H1 (cell line): ENCODE data around the gene PRPF6. TPM values are rescaled to one million over a fixed set of nuclear protein-coding genes. Genes with fewer than 3 reads are reported as not detected.

Experiments used
- CTCF ChIA-PET: fragments of 300-600 bp; sonication (Branson Sonifier 250); formaldehyde crosslinking; loops from one replicate; lab custom pipeline; 2021; ENCODE audit not compliant: partially characterized antibody; lab: Charles Lee
- POLR2A ChIA-PET: fragments of 300-600 bp; sonication (Branson Sonifier 250); formaldehyde crosslinking; loops from one replicate; lab custom pipeline; 2021; ENCODE audit warnings: inconsistent platforms; ENCODE audit not compliant: partially characterized antibody; lab: Charles Lee
- DNase-seq, 2 experiments: peaks; one replicate each; pipeline versions ENCODE4 v3.0.0 to v3.0.0-alpha.2; 2010 to 2022; ENCODE audit warnings: low spot score in 2 of 2, low read depth in 1 of 2, mixed read lengths in 1 of 2
- FAIRE-seq: peaks from 2 replicates; lab custom pipeline; 2011; peaks lifted over from hg19 to GRCh38; lab: Jason Lieb, UNC
- H2AFZ ChIP-seq: 2 replicates; pipeline ENCODE4 v1.8.1; 2012; ENCODE audit warnings: low read length, inconsistent platforms
- H2AK5ac ChIP-seq: 2 replicates; pipeline ENCODE4 v1.6.1; 2013; ENCODE audit warnings: low read depth, low read length
- H2BK120ac ChIP-seq: replicated peaks from 2 replicates; pipeline ENCODE3; 2013; ENCODE audit warnings: low read depth, low read length, inconsistent platforms
- H2BK12ac ChIP-seq: 2 replicates; pipeline ENCODE4 v1.6.1; 2013; ENCODE audit warnings: low read depth, low read length
- H2BK15ac ChIP-seq: 2 replicates; pipeline ENCODE4 v1.6.1; 2013; ENCODE audit warnings: low read length
- H2BK20ac ChIP-seq: 2 replicates; pipeline ENCODE4 v1.6.1; 2013; ENCODE audit warnings: low read length
- H2BK5ac ChIP-seq: 2 replicates; pipeline ENCODE4 v1.6.1; 2013; ENCODE audit warnings: low read depth, low read length
- H3K14ac ChIP-seq: 2 replicates; pipeline ENCODE4 v1.6.1; 2013; ENCODE audit warnings: inconsistent platforms; ENCODE audit not compliant: insufficient read length
- H3K18ac ChIP-seq: 2 replicates; pipeline ENCODE4 v1.6.1; 2013; ENCODE audit warnings: low read length; ENCODE audit errors: extremely low read depth
- H3K23ac ChIP-seq: 2 replicates; pipeline ENCODE4 v1.6.1; 2013; ENCODE audit warnings: inconsistent platforms; ENCODE audit not compliant: insufficient read length
- H3K23me2 ChIP-seq: 2 replicates; pipeline ENCODE4 v1.6.1; 2013; ENCODE audit warnings: low read depth, low read length
- H3K27ac ChIP-seq: 2 replicates; pipeline ENCODE4 v1.6.1; 2011; ENCODE audit warnings: low read depth, low read length, inconsistent platforms
- H3K27me3 ChIP-seq, 4 experiments: replicated peaks in 1 of 4; 1 replicate in 1 of 4; 2 replicates in 3 of 4; pipeline versions ENCODE4 v1.6.1 to v1.8.1; 2011 to 2013; ENCODE audit warnings: low read length in 3 of 4, mild to moderate bottlenecking in 3 of 4, inconsistent platforms in 2 of 4, mixed read lengths in 2 of 4, moderate library complexity in 1 of 4; ENCODE audit not compliant: control insufficient read depth in 3 of 4, insufficient read depth in 3 of 4; ENCODE audit errors: extremely low read depth in 1 of 4
- H3K36me3 ChIP-seq, 4 experiments: 2 replicates each; pipeline versions ENCODE4 v1.6.1 to v1.8.1; 2011 to 2013; ENCODE audit warnings: mild to moderate bottlenecking in 4 of 4, low read length in 3 of 4, moderate library complexity in 2 of 4, control low read depth in 1 of 4, inconsistent platforms in 1 of 4; ENCODE audit not compliant: insufficient read depth in 4 of 4, control insufficient read depth in 2 of 4
- H3K4ac ChIP-seq: replicated peaks from 2 replicates; pipeline ENCODE3; 2013; ENCODE audit warnings: low read length, low read depth, mixed read lengths, inconsistent platforms; ENCODE audit not compliant: insufficient read length
- H3K4me1 ChIP-seq, 4 experiments: replicated peaks in 1 of 4; 1 replicate in 1 of 4; 2 replicates in 3 of 4; pipeline versions ENCODE4 v1.6.1 to v1.8.1; 2011 to 2013; ENCODE audit warnings: low read length in 3 of 4, inconsistent platforms in 2 of 4, mixed read lengths in 1 of 4; ENCODE audit not compliant: insufficient read depth in 4 of 4, control insufficient read depth in 3 of 4
- H3K4me2 ChIP-seq, 2 experiments: 2 replicates each; pipeline versions ENCODE4 v1.6.1 to v1.8.1; 2011 to 2013; ENCODE audit warnings: low read depth in 2 of 2, low read length in 2 of 2, control low read depth in 1 of 2, inconsistent platforms in 1 of 2, mild to moderate bottlenecking in 1 of 2; ENCODE audit not compliant: insufficient read depth in 1 of 2
- H3K4me3 ChIP-seq, 4 experiments: fragments of 200-600, 300-600 bp in 1 of 4; sonication (generic), shearing (Covaris generic), sonication (Bioruptor Twin) in 1 of 4; 2 replicates each; pipeline versions ENCODE4 v1.5.1 to v1.8.1; 2011 to 2016; ENCODE audit warnings: low read length in 4 of 4, low read depth in 3 of 4, control low read depth in 2 of 4, inconsistent platforms in 2 of 4, mild to moderate bottlenecking in 2 of 4, mixed read lengths in 1 of 4, moderate library complexity in 1 of 4; ENCODE audit not compliant: insufficient read depth in 2 of 4; ENCODE audit errors: extremely low read depth in 1 of 4
- H3K56ac ChIP-seq: replicated peaks from 2 replicates; pipeline ENCODE3; 2013; ENCODE audit warnings: low read depth, mild to moderate bottlenecking, mixed read lengths, low read length, inconsistent platforms; ENCODE audit not compliant: insufficient read length
- H3K79me1 ChIP-seq: 2 replicates; pipeline ENCODE4 v1.6.1; 2013; ENCODE audit warnings: low read depth, low read length, control low read depth
- H3K79me2 ChIP-seq, 2 experiments: 2 replicates each; pipeline versions ENCODE4 v1.6.1 to v1.8.1; 2012 to 2013; ENCODE audit warnings: low read length in 2 of 2, mild to moderate bottlenecking in 2 of 2, inconsistent platforms in 1 of 2; ENCODE audit not compliant: insufficient read depth in 2 of 2, control insufficient read depth in 1 of 2
- H3K9ac ChIP-seq, 4 experiments: replicated peaks in 1 of 4; 1 replicate in 1 of 4; 2 replicates in 3 of 4; pipeline versions ENCODE4 v1.6.1 to v1.8.1; 2011 to 2013; ENCODE audit warnings: low read depth in 3 of 4, low read length in 3 of 4, control low read depth in 2 of 4, mild to moderate bottlenecking in 2 of 4, moderate library complexity in 2 of 4, inconsistent platforms in 1 of 4; ENCODE audit errors: extremely low read depth in 1 of 4
- H3K9me3 ChIP-seq, 2 experiments: 2 replicates each; pipeline versions ENCODE4 v1.6.1 to v1.8.1; 2012 to 2013; ENCODE audit warnings: mild to moderate bottlenecking in 2 of 2, moderate library complexity in 2 of 2, control low read depth in 1 of 2, inconsistent platforms in 1 of 2, low read depth in 1 of 2, low read length in 1 of 2, mixed read lengths in 1 of 2; ENCODE audit not compliant: insufficient read depth in 2 of 2
- H4K20me1 ChIP-seq, 2 experiments: replicated peaks in 1 of 2; 2 replicates each; pipeline versions ENCODE3 to v1.8.1; 2011 to 2013; ENCODE audit warnings: inconsistent platforms in 2 of 2, low read length in 2 of 2, mild to moderate bottlenecking in 1 of 2; ENCODE audit not compliant: insufficient read depth in 2 of 2, control insufficient read depth in 1 of 2
- H4K5ac ChIP-seq: 2 replicates; pipeline ENCODE4 v1.6.1; 2013; ENCODE audit warnings: low read length, low read depth, mixed read lengths, inconsistent platforms; ENCODE audit not compliant: insufficient read length
- H4K8ac ChIP-seq: 2 replicates; pipeline ENCODE4 v1.8.0; 2013; ENCODE audit warnings: mild to moderate bottlenecking, moderate library complexity, low read length, inconsistent platforms; ENCODE audit not compliant: insufficient read depth; ENCODE audit errors: extremely low read depth
- H4K91ac ChIP-seq: replicated peaks from 2 replicates; pipeline ENCODE3; 2013; ENCODE audit warnings: low read length, mixed read lengths, inconsistent platforms; ENCODE audit not compliant: insufficient read length
- EZH2 ChIP-seq: fragments of 200-600 bp; sonication (generic); IDR thresholded peaks from 2 replicates; pipeline ENCODE4 v1.7.1; 2012; ENCODE audit warnings: low read depth, mild to moderate bottlenecking, moderate library complexity, low read length, inconsistent platforms; ENCODE audit not compliant: severe bottlenecking
- HDAC2 ChIP-seq, 2 experiments: fragments of 300-600 bp in 1 of 2; sonication (generic) in 1 of 2; IDR thresholded peaks; 2 replicates each; pipeline ENCODE4 v1.6.1; 2011 to 2012; ENCODE audit warnings: low read depth in 2 of 2, low read length in 2 of 2, mild to moderate bottlenecking in 2 of 2, moderate library complexity in 2 of 2, borderline replicate concordance in 1 of 2, inconsistent platforms in 1 of 2
- SP1 ChIP-seq: IDR thresholded peaks from 2 replicates; pipeline ENCODE4 v1.6.1; 2011; ENCODE audit warnings: low read depth, low read length
- TCF12 ChIP-seq: IDR thresholded peaks from 2 replicates; pipeline ENCODE4 v1.6.1; 2011; ENCODE audit warnings: low read depth, mild to moderate bottlenecking, low read length
- USF2 ChIP-seq: IDR thresholded peaks from 2 replicates; pipeline ENCODE4 v1.6.1; 2011; ENCODE audit warnings: low read length, improper control_type of control experiment
- WGBS, 2 experiments: shearing (Covaris generic) in 1 of 2; methylation state at CpG; one replicate each; pipeline versions ENCODE4 v1.1.6 to v1.1.7; 2013 to 2015; ENCODE audit warnings: low lambda C conversion rate in 2 of 2, mixed read lengths in 2 of 2, inconsistent platforms in 1 of 2, low coverage in 1 of 2, missing lambda C conversion rate in 1 of 2; ENCODE audit not compliant: insufficient replicate concordance in 2 of 2, insufficient coverage in 1 of 2, insufficient read length in 1 of 2; ENCODE audit errors: extremely low coverage in 1 of 2, missing lambda C conversion rate in 1 of 2; 5-methylcytosine and 5-hydroxymethylcytosine counted together
- polyA plus RNA-seq, 7 experiments: library from polyadenylated mRNA; depleted of rRNA in 3 of 7; stranded (reverse) in 5 of 7; unstranded in 2 of 7; fragments of >200 nt in 5 of 7; fragments of 200-250 nt in 2 of 7; gene quantifications; 1 replicate in 5 of 7; 2 replicates in 1 of 7; 4 replicates in 1 of 7; pipeline versions ENCODE4 v1.2.1 to v1.2.3, GENCODE V29; 2011 to 2013; ENCODE audit warnings: missing spikeins in 2 of 7, mixed read lengths in 2 of 7
- total RNA-seq: library from RNA; stranded (reverse); fragmentation: NEBNext Ultra II Directional; extraction: Animal tissue kit (Norgen Biotek cat#: 25700); gene quantifications from 2 replicates; pipeline ENCODE4 v1.2.1, GENCODE V29; 2021

The PRPF6 gene
- total and polyA plus RNA-seq, 2 of the 8 experiments (the other 6 are each of a cell fraction or from before 2014, with no cell fraction given), result 27.9 to 76.9 TPM

GRCh38 chr20:64077094-64077493 is 96.2 kb downstream of the PRPF6 start:
- Histone ChIP-seq H3K27me3 (peaks cover 1 to 16% (median 11%) of the 10 kb centered on the region in 4 experiments; a peak in 6 of 7 replicates), H3K4ac (no peak overlapping the region), H3K4me2 (no peak overlapping the region), H3K18ac (no peak overlapping the region), H2BK12ac (no peak overlapping the region), H2AFZ (no peak overlapping the region), H2AK5ac (no peak overlapping the region), H4K91ac (no peak overlapping the region), H3K36me3 (peaks cover 0 to 6% (median 3%) of the 10 kb centered on the region in 4 experiments; a peak in 3 of 8 replicates), H3K4me1 (peaks cover 0 to 19% (median 10%) of the 10 kb centered on the region in 4 experiments; a peak in 5 of 7 replicates), H3K9ac (no peak overlapping the region), H4K20me1 (peaks cover 0 to 4% of the 10 kb centered on the region in 2 experiments), H4K8ac (peak overlapping the region; percentile 25), H3K27ac (no peak overlapping the region), H2BK20ac (no peak overlapping the region), H3K23ac (no peak overlapping the region), H3K79me1 (no peaks in the 10 kb centered on the region), H3K14ac (no peak overlapping the region), H3K9me3 (no peaks in the 10 kb centered on the region), H4K5ac (no peak overlapping the region), H3K79me2 (no peaks in the 10 kb centered on the region), H2BK5ac (no peak overlapping the region), H2BK15ac (no peak overlapping the region), H3K23me2 (peaks cover 11% of the 10 kb centered on the region; the same call in 1 of the 2 replicates), H3K56ac (no peak overlapping the region), H2BK120ac (no peak overlapping the region), H3K4me3 (no peak overlapping the region)
- no peak for DNase-seq
- ChIA-PET CTCF (interaction anchor here (12.9 to 13.0 kb wide), 2 partner anchors 21 to 41 kb away, joined by 139 to 144 read pairs; partner anchors contain the start of genes SOX18 and TCEA2), POLR2A (interaction anchor here (0.6 to 4.6 kb wide), 3 partner anchors 9 to 103 kb away, joined by 3 to 27 read pairs (median 4); no protein-coding TSS in a partner anchor)
- FAIRE-seq, result no peak
- WGBS, 2 experiments, result 95% methylated on average over 8 of the region's 8 CpGs; no CpG with 5 or more reads in 1 of the 2 experiments
- TF ChIP-seq TCF12, result no peak
- TF ChIP-seq HDAC2 (IDR thresholded peaks at IDR 0.05; ENCODE audit: borderline replicate concordance in 1 of 2, low read depth in 2 of 2, low read length in 2 of 2), result no peak
- no peak for TF ChIP-seq SP1
- no peak for TF ChIP-seq USF2
- no peak for TF ChIP-seq EZH2
